Neural progenitor cell (in vitro differentiated cells): Measurements from ENCODE around the gene ERMARD.

Source experiments
- EZH2phosphoT487 ChIP-seq: fragments of 200-600 bp; sonication (generic); IDR thresholded peaks from 2 replicates; pipeline ENCODE4 v1.6.1; 2017; ENCODE audit warnings: antibody characterized with exemption
- TF ChIP-seq, protein P1 (sequence below): fragments of 200-600 bp; sonication (generic); IDR thresholded peaks from 2 replicates; pipeline ENCODE4 v1.5.1; 2017; ENCODE audit warnings: antibody characterized with exemption, mild to moderate bottlenecking

DNA sequence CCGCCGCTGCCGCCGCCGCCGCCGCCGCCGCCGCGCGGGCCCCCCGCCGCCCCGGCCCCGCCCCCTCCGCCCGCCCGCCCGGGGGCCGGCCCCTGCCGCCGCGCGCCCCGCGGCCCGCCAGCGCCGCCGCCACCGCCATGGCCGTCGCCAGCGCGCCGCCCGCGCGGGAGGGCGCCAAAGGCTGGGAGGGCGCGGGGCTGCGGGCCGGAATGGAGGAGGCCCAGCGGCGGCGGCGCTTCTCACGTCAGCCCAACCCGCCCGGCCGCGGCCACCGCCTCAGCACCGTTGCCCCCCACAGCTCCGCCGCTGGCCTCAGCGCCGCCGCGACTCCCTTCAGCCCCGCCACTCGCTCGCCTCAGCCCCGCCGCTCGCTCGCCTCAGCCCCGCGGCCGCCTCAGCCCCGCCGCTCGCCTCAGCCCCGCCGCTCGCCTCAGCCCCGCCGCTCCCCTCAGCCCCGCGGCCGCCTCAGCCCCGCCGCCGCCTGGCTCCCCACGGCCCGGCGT is 27.4 kb upstream of the ERMARD start:
- no peak for TF ChIP-seq EZH2phosphoT487
- TF ChIP-seq, protein P1, sequence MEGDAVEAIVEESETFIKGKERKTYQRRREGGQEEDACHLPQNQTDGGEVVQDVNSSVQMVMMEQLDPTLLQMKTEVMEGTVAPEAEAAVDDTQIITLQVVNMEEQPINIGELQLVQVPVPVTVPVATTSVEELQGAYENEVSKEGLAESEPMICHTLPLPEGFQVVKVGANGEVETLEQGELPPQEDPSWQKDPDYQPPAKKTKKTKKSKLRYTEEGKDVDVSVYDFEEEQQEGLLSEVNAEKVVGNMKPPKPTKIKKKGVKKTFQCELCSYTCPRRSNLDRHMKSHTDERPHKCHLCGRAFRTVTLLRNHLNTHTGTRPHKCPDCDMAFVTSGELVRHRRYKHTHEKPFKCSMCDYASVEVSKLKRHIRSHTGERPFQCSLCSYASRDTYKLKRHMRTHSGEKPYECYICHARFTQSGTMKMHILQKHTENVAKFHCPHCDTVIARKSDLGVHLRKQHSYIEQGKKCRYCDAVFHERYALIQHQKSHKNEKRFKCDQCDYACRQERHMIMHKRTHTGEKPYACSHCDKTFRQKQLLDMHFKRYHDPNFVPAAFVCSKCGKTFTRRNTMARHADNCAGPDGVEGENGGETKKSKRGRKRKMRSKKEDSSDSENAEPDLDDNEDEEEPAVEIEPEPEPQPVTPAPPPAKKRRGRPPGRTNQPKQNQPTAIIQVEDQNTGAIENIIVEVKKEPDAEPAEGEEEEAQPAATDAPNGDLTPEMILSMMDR = no peak
